ENCODE data around the gene LIPA. TPM values are rescaled to one million over a fixed set of nuclear protein-coding genes. Genes with fewer than 3 reads are reported as not detected.

LIPA gene
- total RNA-seq, 1 experiment from 2014 or later, result 47.3 TPM

- H3K36me3 Mint-ChIP-seq, result peaks cover 28% of the 10 kb centered on the region
- ATAC-seq, result no peak
- no peak for DNase-seq (ENCODE audit: low spot score)
- ChIA-PET CTCF (interaction anchor here (1.1 to 1.2 kb wide), 3 partner anchors 112 to 386 kb away, joined by 4 read pairs; no protein-coding TSS in a partner anchor), POLR2A (no interaction called here)
- H3K27me3 Mint-ChIP-seq (ENCODE audit: low read depth), result peaks cover 6% of the 10 kb centered on the region; the same call in 1 of the 2 replicates
- H3K9me3 Mint-ChIP-seq, result peaks cover 31% of the 10 kb centered on the region
- TF ChIP-seq SP1 (CRISPR knock-in tag; conservative IDR thresholded peaks at IDR 0.05) (no peak), ZNF423 (CRISPR knock-in tag; IDR thresholded peaks at IDR 0.05) (no peak), USF2 (CRISPR knock-in tag; IDR thresholded peaks at IDR 0.05) (no peak), SMAD4 (CRISPR knock-in tag; IDR thresholded peaks at IDR 0.05) (no peak), ZNF425 (CRISPR knock-in tag; conservative IDR thresholded peaks at IDR 0.05) (no peak), NFYB (CRISPR knock-in tag; conservative IDR thresholded peaks at IDR 0.05; ENCODE audit: low read depth) (no peak), PREB (CRISPR knock-in tag; IDR thresholded peaks at IDR 0.05; ENCODE audit: borderline replicate concordance) (no peak), ZNF532 (CRISPR knock-in tag; IDR thresholded peaks at IDR 0.05; ENCODE audit: borderline replicate concordance) (no peak), EMX1 (CRISPR knock-in tag; IDR thresholded peaks at IDR 0.05) (no peak), ZNF121 (CRISPR knock-in tag; IDR thresholded peaks at IDR 0.05) (no peak), ZNF512 (CRISPR knock-in tag; IDR thresholded peaks at IDR 0.05; ENCODE audit: borderline replicate concordance) (no peak), CDX4 (CRISPR knock-in tag; IDR thresholded peaks at IDR 0.05; ENCODE audit: borderline replicate concordance) (no peak)
- TF ChIP-seq, protein P1, sequence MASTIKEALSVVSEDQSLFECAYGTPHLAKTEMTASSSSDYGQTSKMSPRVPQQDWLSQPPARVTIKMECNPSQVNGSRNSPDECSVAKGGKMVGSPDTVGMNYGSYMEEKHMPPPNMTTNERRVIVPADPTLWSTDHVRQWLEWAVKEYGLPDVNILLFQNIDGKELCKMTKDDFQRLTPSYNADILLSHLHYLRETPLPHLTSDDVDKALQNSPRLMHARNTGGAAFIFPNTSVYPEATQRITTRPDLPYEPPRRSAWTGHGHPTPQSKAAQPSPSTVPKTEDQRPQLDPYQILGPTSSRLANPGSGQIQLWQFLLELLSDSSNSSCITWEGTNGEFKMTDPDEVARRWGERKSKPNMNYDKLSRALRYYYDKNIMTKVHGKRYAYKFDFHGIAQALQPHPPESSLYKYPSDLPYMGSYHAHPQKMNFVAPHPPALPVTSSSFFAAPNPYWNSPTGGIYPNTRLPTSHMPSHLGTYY (CRISPR knock-in tag; IDR thresholded peaks at IDR 0.05), result no peak
- TF ChIP-seq, protein P2, sequence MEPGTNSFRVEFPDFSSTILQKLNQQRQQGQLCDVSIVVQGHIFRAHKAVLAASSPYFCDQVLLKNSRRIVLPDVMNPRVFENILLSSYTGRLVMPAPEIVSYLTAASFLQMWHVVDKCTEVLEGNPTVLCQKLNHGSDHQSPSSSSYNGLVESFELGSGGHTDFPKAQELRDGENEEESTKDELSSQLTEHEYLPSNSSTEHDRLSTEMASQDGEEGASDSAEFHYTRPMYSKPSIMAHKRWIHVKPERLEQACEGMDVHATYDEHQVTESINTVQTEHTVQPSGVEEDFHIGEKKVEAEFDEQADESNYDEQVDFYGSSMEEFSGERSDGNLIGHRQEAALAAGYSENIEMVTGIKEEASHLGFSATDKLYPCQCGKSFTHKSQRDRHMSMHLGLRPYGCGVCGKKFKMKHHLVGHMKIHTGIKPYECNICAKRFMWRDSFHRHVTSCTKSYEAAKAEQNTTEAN (CRISPR knock-in tag; IDR thresholded peaks at IDR 0.05), result no peak
- TF ChIP-seq, protein P3, sequence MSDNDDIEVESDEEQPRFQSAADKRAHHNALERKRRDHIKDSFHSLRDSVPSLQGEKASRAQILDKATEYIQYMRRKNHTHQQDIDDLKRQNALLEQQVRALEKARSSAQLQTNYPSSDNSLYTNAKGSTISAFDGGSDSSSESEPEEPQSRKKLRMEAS (CRISPR knock-in tag; IDR thresholded peaks at IDR 0.05), result no peak
- TF ChIP-seq, protein P4, sequence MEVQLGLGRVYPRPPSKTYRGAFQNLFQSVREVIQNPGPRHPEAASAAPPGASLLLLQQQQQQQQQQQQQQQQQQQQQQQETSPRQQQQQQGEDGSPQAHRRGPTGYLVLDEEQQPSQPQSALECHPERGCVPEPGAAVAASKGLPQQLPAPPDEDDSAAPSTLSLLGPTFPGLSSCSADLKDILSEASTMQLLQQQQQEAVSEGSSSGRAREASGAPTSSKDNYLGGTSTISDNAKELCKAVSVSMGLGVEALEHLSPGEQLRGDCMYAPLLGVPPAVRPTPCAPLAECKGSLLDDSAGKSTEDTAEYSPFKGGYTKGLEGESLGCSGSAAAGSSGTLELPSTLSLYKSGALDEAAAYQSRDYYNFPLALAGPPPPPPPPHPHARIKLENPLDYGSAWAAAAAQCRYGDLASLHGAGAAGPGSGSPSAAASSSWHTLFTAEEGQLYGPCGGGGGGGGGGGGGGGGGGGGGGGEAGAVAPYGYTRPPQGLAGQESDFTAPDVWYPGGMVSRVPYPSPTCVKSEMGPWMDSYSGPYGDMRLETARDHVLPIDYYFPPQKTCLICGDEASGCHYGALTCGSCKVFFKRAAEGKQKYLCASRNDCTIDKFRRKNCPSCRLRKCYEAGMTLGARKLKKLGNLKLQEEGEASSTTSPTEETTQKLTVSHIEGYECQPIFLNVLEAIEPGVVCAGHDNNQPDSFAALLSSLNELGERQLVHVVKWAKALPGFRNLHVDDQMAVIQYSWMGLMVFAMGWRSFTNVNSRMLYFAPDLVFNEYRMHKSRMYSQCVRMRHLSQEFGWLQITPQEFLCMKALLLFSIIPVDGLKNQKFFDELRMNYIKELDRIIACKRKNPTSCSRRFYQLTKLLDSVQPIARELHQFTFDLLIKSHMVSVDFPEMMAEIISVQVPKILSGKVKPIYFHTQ (CRISPR knock-in tag; IDR thresholded peaks at IDR 0.05), result no peak
- H3K4me1 Mint-ChIP-seq, result peaks cover 17% of the 10 kb centered on the region
- H3K4me3 Mint-ChIP-seq, result no peak overlapping the region
- no peak overlapping the region for H3K27ac Mint-ChIP-seq
Measured at GRCh38 chr10:89257581-89257980, 6.0 kb upstream of the LIPA start.
